ENCODE results near the gene ANKH. TPM values are rescaled to one million over a fixed set of nuclear protein-coding genes. Genes with fewer than 3 reads are reported as not detected.

Gene ANKH
- total and polyA plus RNA-seq, 10 of the 15 experiments (the other 5 are each of a cell fraction or from before 2014, with no cell fraction given), result 2.1 to 43.9 (median 14.4) TPM

DNA sequence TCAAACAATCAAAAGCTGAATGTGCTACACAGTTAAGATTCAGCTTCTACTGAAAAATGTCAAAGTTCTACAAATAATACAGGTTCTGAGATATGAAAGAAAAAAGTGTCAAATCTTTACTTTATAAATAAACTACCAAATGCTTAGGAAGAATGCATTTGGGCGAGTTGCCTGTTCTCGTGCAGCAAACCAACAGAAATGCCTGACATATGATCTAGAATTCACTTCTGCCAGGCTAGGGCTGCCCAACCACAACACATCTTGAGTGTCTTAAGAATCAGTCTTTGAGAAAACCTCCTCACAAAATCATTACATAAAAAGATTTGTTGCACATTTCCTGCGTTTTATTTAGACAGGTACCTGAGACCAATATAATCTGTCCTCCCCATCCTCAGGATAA, 42.2 kb downstream of the ANKH start:
- intact Hi-C loops (cut with micrococcal nuclease; ENCODE audit: unreplicated experiment) (no loop called here), in situ Hi-C loops (cut with MboI) (no loop called here)
- Histone ChIP-seq H3K4me1 (ENCODE audit: control insufficient read depth, insufficient read depth, low read length) (no peaks in the 10 kb centered on the region), H3K27ac (ENCODE audit: control insufficient read depth, insufficient read depth) (no peak overlapping the region), H3K9me3 (replicated peaks; ENCODE audit: control insufficient read depth, insufficient read depth, low read length) (no peaks in the 10 kb centered on the region), H3K36me3 (ENCODE audit: control insufficient read depth in 2 of 2, insufficient read depth in 2 of 2, low read length in 1 of 2) (no peaks in the 10 kb centered on the region), H3K79me2 (ENCODE audit: control insufficient read depth, insufficient read depth, low read length) (no peaks in the 10 kb centered on the region), H2AFZ (ENCODE audit: control insufficient read depth, low read depth, low read length) (no peak overlapping the region), H4K20me1 (ENCODE audit: control insufficient read depth, insufficient read depth) (no peaks in the 10 kb centered on the region), H3K4me3 (no peak overlapping the region), H3K9ac (ENCODE audit: control insufficient read depth, insufficient read depth, low read length) (no peak overlapping the region), H3K27me3 (replicated peaks in 1 of 2; ENCODE audit: control insufficient read depth in 2 of 2, insufficient read depth in 2 of 2, low read length in 1 of 2) (no peaks in the 10 kb centered on the region), H3K4me2 (ENCODE audit: control insufficient read depth, insufficient read depth) (no peak overlapping the region)
- FAIRE-seq (no peak), DNase-seq (ENCODE audit: low read depth, low spot score) (no peak), ATAC-seq (no peak)
- 100% methylated on average over 3 of the region's 3 CpGs for WGBS (ENCODE audit: insufficient coverage, insufficient replicate concordance, low lambda C conversion rate, missing lambda C conversion rate)
- SMC1A ChIA-PET (ENCODE audit: uncharacterized antibody, unreplicated experiment), result interaction anchor here (1.2 kb wide), 1 partner anchor 44 kb away, joined by 3 read pairs; no protein-coding TSS in a partner anchor
- CTCF ChIA-PET, result interaction anchor here (1.0 kb wide), 1 partner anchor 19 kb away, joined by 3 read pairs; no protein-coding TSS in a partner anchor
- no TSS peak for BruUV-seq (replicated peaks)
- RAD21 ChIA-PET (ENCODE audit: unreplicated experiment), result no interaction called here
- POLR2A ChIA-PET, result no interaction called here
- TF ChIP-seq STAT1 (conservative IDR thresholded peaks at IDR 0.05), result no peak
- TF ChIP-seq LARP7 (IDR thresholded peaks at IDR 0.05), result no peak
- no peak for TF ChIP-seq ETV6 (conservative IDR thresholded peaks at IDR 0.05 in 1 of 2, IDR thresholded peaks at IDR 0.05 in 1 of 2; ENCODE audit: borderline replicate concordance in 1 of 2, low read depth in 1 of 2)
- no peak for TF ChIP-seq SREBF2 (IDR thresholded peaks at IDR 0.05; ENCODE audit: low read length)
- TF ChIP-seq WRNIP1 (IDR thresholded peaks at IDR 0.05; ENCODE audit: borderline replicate concordance, low read depth, low read length), result no peak
- no peak for TF ChIP-seq BHLHE40 (IDR thresholded peaks at IDR 0.05; ENCODE audit: borderline replicate concordance in 1 of 2, low read depth in 2 of 2, low read length in 1 of 2)
- TF ChIP-seq GABPA (IDR thresholded peaks at IDR 0.05; ENCODE audit: low read depth), result no peak
- TF ChIP-seq FOXM1 (IDR thresholded peaks at IDR 0.05; ENCODE audit: low read depth, low read length), result no peak
- no peak for TF ChIP-seq NBN (IDR thresholded peaks at IDR 0.05)
- TF ChIP-seq, protein P1, sequence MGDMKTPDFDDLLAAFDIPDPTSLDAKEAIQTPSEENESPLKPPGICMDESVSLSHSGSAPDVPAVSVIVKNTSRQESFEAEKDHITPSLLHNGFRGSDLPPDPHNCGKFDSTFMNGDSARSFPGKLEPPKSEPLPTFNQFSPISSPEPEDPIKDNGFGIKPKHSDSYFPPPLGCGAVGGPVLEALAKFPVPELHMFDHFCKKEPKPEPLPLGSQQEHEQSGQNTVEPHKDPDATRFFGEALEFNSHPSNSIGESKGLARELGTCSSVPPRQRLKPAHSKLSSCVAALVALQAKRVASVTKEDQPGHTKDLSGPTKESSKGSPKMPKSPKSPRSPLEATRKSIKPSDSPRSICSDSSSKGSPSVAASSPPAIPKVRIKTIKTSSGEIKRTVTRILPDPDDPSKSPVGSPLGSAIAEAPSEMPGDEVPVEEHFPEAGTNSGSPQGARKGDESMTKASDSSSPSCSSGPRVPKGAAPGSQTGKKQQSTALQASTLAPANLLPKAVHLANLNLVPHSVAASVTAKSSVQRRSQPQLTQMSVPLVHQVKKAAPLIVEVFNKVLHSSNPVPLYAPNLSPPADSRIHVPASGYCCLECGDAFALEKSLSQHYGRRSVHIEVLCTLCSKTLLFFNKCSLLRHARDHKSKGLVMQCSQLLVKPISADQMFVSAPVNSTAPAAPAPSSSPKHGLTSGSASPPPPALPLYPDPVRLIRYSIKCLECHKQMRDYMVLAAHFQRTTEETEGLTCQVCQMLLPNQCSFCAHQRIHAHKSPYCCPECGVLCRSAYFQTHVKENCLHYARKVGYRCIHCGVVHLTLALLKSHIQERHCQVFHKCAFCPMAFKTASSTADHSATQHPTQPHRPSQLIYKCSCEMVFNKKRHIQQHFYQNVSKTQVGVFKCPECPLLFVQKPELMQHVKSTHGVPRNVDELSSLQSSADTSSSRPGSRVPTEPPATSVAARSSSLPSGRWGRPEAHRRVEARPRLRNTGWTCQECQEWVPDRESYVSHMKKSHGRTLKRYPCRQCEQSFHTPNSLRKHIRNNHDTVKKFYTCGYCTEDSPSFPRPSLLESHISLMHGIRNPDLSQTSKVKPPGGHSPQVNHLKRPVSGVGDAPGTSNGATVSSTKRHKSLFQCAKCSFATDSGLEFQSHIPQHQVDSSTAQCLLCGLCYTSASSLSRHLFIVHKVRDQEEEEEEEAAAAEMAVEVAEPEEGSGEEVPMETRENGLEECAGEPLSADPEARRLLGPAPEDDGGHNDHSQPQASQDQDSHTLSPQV (IDR thresholded peaks at IDR 0.05), result no peak
- TF ChIP-seq IRF5 (IDR thresholded peaks at IDR 0.05; ENCODE audit: borderline replicate concordance), result no peak
- TF ChIP-seq NRF1 (conservative IDR thresholded peaks at IDR 0.05; ENCODE audit: low read depth, low read length), result no peak
- no peak for TF ChIP-seq KAT2A (conservative IDR thresholded peaks at IDR 0.05; ENCODE audit: control insufficient read depth, low read depth, low read length)
- TF ChIP-seq RELB (IDR thresholded peaks at IDR 0.05; ENCODE audit: low read depth), result no peak
- no peak for TF ChIP-seq PAX5 (IDR thresholded peaks at IDR 0.05; ENCODE audit: borderline replicate concordance, low read depth, low read length)

All from GM12878 (cell line).